ENCODE results near the gene XYLB. TPM values are rescaled to one million over a fixed set of nuclear protein-coding genes. Genes with fewer than 3 reads are reported as not detected.

Gene XYLB
- total RNA-seq, 3 donors from 2014 or later = 9.7 to 27.7 (median 16.3) TPM

DNA sequence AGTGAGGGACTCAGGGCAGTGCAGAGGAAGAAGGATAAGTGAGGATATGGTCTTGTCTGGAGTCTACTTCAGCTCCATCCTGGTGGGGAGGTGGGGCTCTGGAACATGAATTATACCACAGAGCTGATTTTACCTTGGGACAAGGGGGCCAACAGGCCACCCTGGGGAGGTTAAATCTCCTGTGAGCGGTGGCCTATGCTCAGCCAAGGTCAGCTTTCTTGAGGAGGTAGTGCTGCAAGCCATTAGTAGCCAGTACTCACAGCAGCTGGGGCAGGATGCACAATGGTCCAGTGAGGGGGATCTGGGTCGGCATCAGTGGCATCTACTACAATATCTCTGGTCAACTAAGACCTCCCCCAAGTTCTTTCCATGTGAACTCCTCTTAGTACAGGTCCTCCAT lies 49.7 kb downstream of the XYLB start:
- intact Hi-C loops (cut with DNase I, micrococcal nuclease) = no loop called here
- DNase-seq (no peak), ATAC-seq (no peak)
- TF ChIP-seq, protein P1, sequence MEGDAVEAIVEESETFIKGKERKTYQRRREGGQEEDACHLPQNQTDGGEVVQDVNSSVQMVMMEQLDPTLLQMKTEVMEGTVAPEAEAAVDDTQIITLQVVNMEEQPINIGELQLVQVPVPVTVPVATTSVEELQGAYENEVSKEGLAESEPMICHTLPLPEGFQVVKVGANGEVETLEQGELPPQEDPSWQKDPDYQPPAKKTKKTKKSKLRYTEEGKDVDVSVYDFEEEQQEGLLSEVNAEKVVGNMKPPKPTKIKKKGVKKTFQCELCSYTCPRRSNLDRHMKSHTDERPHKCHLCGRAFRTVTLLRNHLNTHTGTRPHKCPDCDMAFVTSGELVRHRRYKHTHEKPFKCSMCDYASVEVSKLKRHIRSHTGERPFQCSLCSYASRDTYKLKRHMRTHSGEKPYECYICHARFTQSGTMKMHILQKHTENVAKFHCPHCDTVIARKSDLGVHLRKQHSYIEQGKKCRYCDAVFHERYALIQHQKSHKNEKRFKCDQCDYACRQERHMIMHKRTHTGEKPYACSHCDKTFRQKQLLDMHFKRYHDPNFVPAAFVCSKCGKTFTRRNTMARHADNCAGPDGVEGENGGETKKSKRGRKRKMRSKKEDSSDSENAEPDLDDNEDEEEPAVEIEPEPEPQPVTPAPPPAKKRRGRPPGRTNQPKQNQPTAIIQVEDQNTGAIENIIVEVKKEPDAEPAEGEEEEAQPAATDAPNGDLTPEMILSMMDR (IDR thresholded peaks at IDR 0.05) = no peak
- H3K9me3 ChIP-seq = no peaks in the 10 kb centered on the region
- H3K4me1 ChIP-seq (ENCODE audit: low read depth) = no peaks in the 10 kb centered on the region
- no peak overlapping the region for H3K4me3 ChIP-seq
- no peaks in the 10 kb centered on the region for H3K36me3 ChIP-seq (ENCODE audit: low read depth)

DNA sequence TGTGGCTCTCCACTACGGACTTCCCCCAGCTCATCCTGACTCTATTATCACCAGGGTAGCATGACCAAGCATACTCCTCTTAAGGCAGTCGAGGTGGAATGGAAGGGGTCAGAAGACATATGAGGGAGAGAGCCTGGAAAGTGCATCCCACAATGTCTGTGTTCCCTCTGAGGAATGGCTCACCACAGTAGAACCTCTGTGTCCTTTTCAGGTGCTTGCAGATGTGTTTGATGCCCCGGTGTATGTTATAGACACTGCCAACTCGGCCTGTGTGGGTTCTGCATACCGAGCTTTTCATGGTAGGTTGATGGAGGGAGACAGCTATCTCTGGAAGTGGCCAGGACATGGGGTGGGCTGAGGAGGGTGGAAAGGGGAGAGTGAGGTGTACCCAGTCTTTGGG lies 50.3 kb downstream of the XYLB start:
- Histone ChIP-seq H3K9me3 (no peaks in the 10 kb centered on the region), H3K4me3 (no peak overlapping the region), H3K4me1 (ENCODE audit: low read depth) (no peaks in the 10 kb centered on the region), H3K36me3 (ENCODE audit: low read depth) (no peaks in the 10 kb centered on the region)
- TF ChIP-seq, protein P1 (IDR thresholded peaks at IDR 0.05) = no peak
- no peak for ATAC-seq
- intact Hi-C loops (cut with DNase I, micrococcal nuclease) = no loop called here
- DNase-seq = no peak

DNA sequence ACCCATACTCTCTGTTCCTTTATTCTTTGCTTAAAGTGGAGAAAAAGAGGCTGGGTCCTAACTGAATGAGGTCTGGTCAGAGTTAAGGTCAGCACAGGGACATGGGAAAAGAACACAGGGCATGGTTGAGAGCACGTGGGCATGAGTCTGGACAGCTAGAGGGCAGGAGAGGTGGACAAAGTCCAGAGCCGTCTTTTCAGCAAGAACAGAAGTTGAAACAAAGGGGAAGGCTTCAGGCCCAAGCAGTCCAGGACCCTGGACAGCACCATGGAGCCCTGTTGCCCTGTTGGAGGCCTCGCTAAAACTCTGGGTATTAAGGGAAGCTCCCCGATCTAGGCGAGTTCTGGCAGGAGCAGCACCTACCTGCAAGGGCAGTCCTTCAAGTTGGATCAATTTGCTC lies 50.7 kb downstream of the XYLB start:
- Histone ChIP-seq H3K4me1 (ENCODE audit: low read depth) (no peaks in the 10 kb centered on the region), H3K36me3 (ENCODE audit: low read depth) (no peaks in the 10 kb centered on the region), H3K9me3 (no peaks in the 10 kb centered on the region), H3K4me3 (no peak overlapping the region)
- intact Hi-C loops (cut with DNase I, micrococcal nuclease) = no loop called here
- DNase-seq = peak in 1 of 3 donors; percentile 12
- TF ChIP-seq, protein P1 (IDR thresholded peaks at IDR 0.05) = no peak
- ATAC-seq = peak; percentile 19

DNA sequence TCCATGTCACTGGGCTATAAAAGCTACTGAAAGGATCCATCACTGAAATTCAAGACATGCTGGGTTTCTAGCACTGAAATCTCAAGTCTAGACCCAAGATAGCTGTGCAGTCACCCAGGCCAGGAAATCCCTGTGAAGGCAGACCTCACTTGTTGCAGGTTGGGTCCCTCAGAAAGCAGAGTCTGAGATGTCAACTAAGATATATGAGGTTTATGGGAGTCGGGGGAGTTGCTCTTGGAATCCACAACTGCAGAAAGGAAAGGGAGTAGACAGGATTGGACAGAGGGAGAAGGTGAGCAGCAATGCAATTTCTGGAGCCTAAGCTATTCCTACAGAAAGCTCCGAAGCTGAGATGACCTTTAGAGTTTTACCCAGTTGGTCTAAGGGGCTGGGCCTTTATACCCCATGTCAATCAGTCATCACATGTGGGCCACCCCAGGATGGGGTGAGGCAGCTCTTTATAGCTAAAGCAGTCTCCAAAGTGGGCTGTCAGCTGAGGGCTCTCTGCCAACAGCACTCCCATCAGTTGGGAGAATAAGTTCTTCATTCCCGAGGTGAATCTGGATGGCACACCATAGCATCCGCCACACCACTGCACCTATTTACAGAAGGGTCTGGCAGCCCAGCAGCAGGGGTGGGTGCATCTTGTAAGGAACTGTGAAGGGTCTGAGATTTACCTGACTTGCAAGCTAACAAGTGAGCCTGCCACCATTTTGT lies 54.8 kb downstream of the XYLB start:
- ATAC-seq (no peak), DNase-seq (no peak)
- TF ChIP-seq, protein P1 (IDR thresholded peaks at IDR 0.05) = no peak
- Histone ChIP-seq H3K9me3 (no peaks in the 10 kb centered on the region), H3K36me3 (ENCODE audit: low read depth) (no peaks in the 10 kb centered on the region), H3K4me1 (ENCODE audit: low read depth) (no peaks in the 10 kb centered on the region), H3K4me3 (no peak overlapping the region)
- intact Hi-C loops (cut with DNase I, micrococcal nuclease) = no loop called here

DNA sequence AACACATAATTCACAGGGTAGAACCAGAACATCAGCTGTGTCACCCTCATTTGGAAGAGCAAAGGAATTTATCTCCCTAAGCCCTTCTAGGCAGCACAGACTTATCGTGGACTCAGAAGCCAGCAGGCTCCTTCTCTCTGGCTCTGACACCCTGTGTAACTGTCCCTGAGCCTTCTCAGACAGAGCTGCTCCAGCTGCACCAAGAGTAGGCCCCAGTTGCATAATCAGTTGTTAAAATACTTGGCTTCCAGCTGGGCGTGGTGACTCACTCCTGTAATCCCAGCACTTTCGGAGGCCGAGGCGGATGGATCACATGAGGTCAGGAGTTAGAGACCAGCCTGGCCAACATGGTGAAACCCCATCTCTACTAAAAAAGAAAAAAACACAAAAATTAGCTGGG lies 57.7 kb downstream of the XYLB start:
- TF ChIP-seq, protein P1 (IDR thresholded peaks at IDR 0.05) = no peak
- intact Hi-C loops (cut with DNase I, micrococcal nuclease) = no loop called here
- no peaks in the 10 kb centered on the region for H3K9me3 ChIP-seq
- peak; percentile 53 for ATAC-seq
- H3K4me1 ChIP-seq (ENCODE audit: low read depth) = no peaks in the 10 kb centered on the region
- DNase-seq = peak in 1 of 3 donors; percentile 44
- H3K4me3 ChIP-seq = no peak overlapping the region
- H3K36me3 ChIP-seq (ENCODE audit: low read depth) = no peaks in the 10 kb centered on the region

Measured in mucosa of descending colon (tissue), 3 donors.